Measurements from ENCODE around the gene POLE3. TPM values are rescaled to one million over a fixed set of nuclear protein-coding genes. Genes with fewer than 3 reads are reported as not detected.
A peak's percentile ranks its signal among the peaks of the same experiment; 100 is the strongest.
"Not testable (repeated sequence)": the region's sequence is repeated elsewhere in the genome, so short reads cannot be mapped to it uniquely, and the experiment has no call there.

The POLE3 gene
- total and polyA plus RNA-seq, 3 experiments from 2014 or later = 88.2 to 115 (median 88.5) TPM

GRCh38 chr9:113437716-113438115 is 27.2 kb upstream of the POLE3 start:
- H3K27ac ChIP-seq (ENCODE audit: low read depth, low read length); CTCF ChIA-PET; H3K36me3 Mint-ChIP-seq; H3K9me3 Mint-ChIP-seq; DNase-seq; H3K36me3 ChIP-seq (ENCODE audit: insufficient read depth, low read length); H3K4me1 Mint-ChIP-seq; H3K27me3 ChIP-seq (ENCODE audit: insufficient read depth, low read length, poor library complexity, severe bottlenecking); H3K4me3 Mint-ChIP-seq; H3K9me3 ChIP-seq (ENCODE audit: low read length); H3K4me1 ChIP-seq (ENCODE audit: insufficient read depth, low read length); POLR2A ChIA-PET; H3K4me3 ChIP-seq (ENCODE audit: low read length); H3K27ac Mint-ChIP-seq: not testable (repeated sequence)
- H3K27me3 Mint-ChIP-seq = peaks cover 8 to 10% of the 10 kb centered on the region in 2 donors

GRCh38 chr9:113436728-113437515 is 26.4 kb upstream of the POLE3 start:
- ChIA-PET POLR2A (no interaction called here), CTCF (no interaction called here)
- Histone ChIP-seq H3K4me3 (ENCODE audit: low read length) (no peak overlapping the region), H3K9me3 (ENCODE audit: low read length) (no peaks in the 10 kb centered on the region), H3K4me1 (ENCODE audit: insufficient read depth, low read length) (no peaks in the 10 kb centered on the region), H3K27me3 (ENCODE audit: insufficient read depth, low read length, poor library complexity, severe bottlenecking) (no peaks in the 10 kb centered on the region), H3K36me3 (ENCODE audit: insufficient read depth, low read length) (no peaks in the 10 kb centered on the region), H3K27ac (ENCODE audit: low read depth, low read length) (no peak overlapping the region)
- no peaks in the 10 kb centered on the region for H3K36me3 Mint-ChIP-seq
- no peaks in the 10 kb centered on the region for H3K9me3 Mint-ChIP-seq
- H3K27ac Mint-ChIP-seq = no peak overlapping the region
- no peaks in the 10 kb centered on the region for H3K4me1 Mint-ChIP-seq
- peaks cover 8 to 10% of the 10 kb centered on the region in 2 donors for H3K27me3 Mint-ChIP-seq
- DNase-seq = no peak
- H3K4me3 Mint-ChIP-seq = no peak overlapping the region

GRCh38 chr9:113431191-113431590 is 20.7 kb upstream of the POLE3 start:
- H3K27ac Mint-ChIP-seq = no peak overlapping the region
- no peak overlapping the region for H3K4me3 Mint-ChIP-seq
- POLR2A ChIA-PET = no interaction called here

GRCh38 chr9:113428062-113428615 is 17.7 kb upstream of the POLE3 start:
- H3K27me3 Mint-ChIP-seq = peaks cover 11 to 23% of the 10 kb centered on the region in 2 donors
- no peaks in the 10 kb centered on the region for H3K36me3 Mint-ChIP-seq
- no peaks in the 10 kb centered on the region for H3K36me3 ChIP-seq (ENCODE audit: insufficient read depth, low read length)
- no peaks in the 10 kb centered on the region for H3K4me1 Mint-ChIP-seq
- H3K27ac Mint-ChIP-seq = no peak overlapping the region
- H3K9me3 Mint-ChIP-seq = no peaks in the 10 kb centered on the region
- DNase-seq = no peak
- ChIA-PET CTCF (no interaction called here), POLR2A (no interaction called here)
- H3K4me3 ChIP-seq (ENCODE audit: low read length) = no peak overlapping the region
- H3K9me3 ChIP-seq (ENCODE audit: low read length) = no peaks in the 10 kb centered on the region
- H3K27me3 ChIP-seq (ENCODE audit: insufficient read depth, low read length, poor library complexity, severe bottlenecking) = no peaks in the 10 kb centered on the region
- H3K4me3 Mint-ChIP-seq = no peak overlapping the region
- no peaks in the 10 kb centered on the region for H3K4me1 ChIP-seq (ENCODE audit: insufficient read depth, low read length)
- no peak overlapping the region for H3K27ac ChIP-seq (ENCODE audit: low read depth, low read length)

More at GRCh38 chr9:113431191-113431590, 20.7 kb upstream of the POLE3 start:
- Mint-ChIP-seq H3K9me3 (no peaks in the 10 kb centered on the region), H3K36me3 (no peaks in the 10 kb centered on the region), H3K27me3 (peaks cover 10 to 14% of the 10 kb centered on the region in 2 donors), H3K4me1 (no peaks in the 10 kb centered on the region)
- Histone ChIP-seq H3K27me3 (ENCODE audit: insufficient read depth, low read length, poor library complexity, severe bottlenecking) (no peaks in the 10 kb centered on the region), H3K4me1 (ENCODE audit: insufficient read depth, low read length) (no peaks in the 10 kb centered on the region), H3K27ac (ENCODE audit: low read depth, low read length) (no peak overlapping the region), H3K4me3 (ENCODE audit: low read length) (no peak overlapping the region), H3K36me3 (ENCODE audit: insufficient read depth, low read length) (no peaks in the 10 kb centered on the region), H3K9me3 (ENCODE audit: low read length) (no peaks in the 10 kb centered on the region)
- DNase-seq = no peak
- CTCF ChIA-PET = no interaction called here

GRCh38 chr9:113427629-113428028 is 17.2 kb upstream of the POLE3 start:
- POLR2A ChIA-PET = interaction anchor here (0.6 kb wide), 1 partner anchor 16 kb away, joined by 3 read pairs; no protein-coding TSS in a partner anchor
- H3K27me3 Mint-ChIP-seq = peaks cover 10 to 20% of the 10 kb centered on the region in 2 donors

GRCh38 chr9:113426701-113427100 is 16.2 kb upstream of the POLE3 start:
- H3K36me3 Mint-ChIP-seq = no peaks in the 10 kb centered on the region
- CTCF ChIA-PET = no interaction called here
- no peaks in the 10 kb centered on the region for H3K4me1 Mint-ChIP-seq

More at GRCh38 chr9:113427629-113428028, 17.2 kb upstream of the POLE3 start:
- Mint-ChIP-seq H3K36me3 (no peaks in the 10 kb centered on the region), H3K27ac (no peak overlapping the region), H3K9me3 (no peaks in the 10 kb centered on the region), H3K4me3 (no peak overlapping the region), H3K4me1 (no peaks in the 10 kb centered on the region)
- Histone ChIP-seq H3K27me3 (ENCODE audit: insufficient read depth, low read length, poor library complexity, severe bottlenecking) (no peaks in the 10 kb centered on the region), H3K27ac (ENCODE audit: low read depth, low read length) (no peak overlapping the region), H3K9me3 (ENCODE audit: low read length) (no peaks in the 10 kb centered on the region), H3K4me1 (ENCODE audit: insufficient read depth, low read length) (no peaks in the 10 kb centered on the region), H3K4me3 (ENCODE audit: low read length) (no peak overlapping the region), H3K36me3 (ENCODE audit: insufficient read depth, low read length) (no peaks in the 10 kb centered on the region)
- no peak for DNase-seq
- CTCF ChIA-PET = no interaction called here

GRCh38 chr9:113425072-113425471 is 14.6 kb upstream of the POLE3 start:
- H3K27me3 Mint-ChIP-seq = peaks cover 10 to 20% of the 10 kb centered on the region in 2 donors
- no peak overlapping the region for H3K27ac Mint-ChIP-seq
- Histone ChIP-seq H3K27me3 (ENCODE audit: insufficient read depth, low read length, poor library complexity, severe bottlenecking) (no peaks in the 10 kb centered on the region), H3K4me1 (ENCODE audit: insufficient read depth, low read length) (no peaks in the 10 kb centered on the region), H3K36me3 (ENCODE audit: insufficient read depth, low read length) (no peaks in the 10 kb centered on the region), H3K9me3 (ENCODE audit: low read length) (no peaks in the 10 kb centered on the region), H3K4me3 (ENCODE audit: low read length) (no peak overlapping the region), H3K27ac (ENCODE audit: low read depth, low read length) (no peak overlapping the region)
- ChIA-PET POLR2A (no interaction called here), CTCF (no interaction called here)
- H3K4me1 Mint-ChIP-seq = no peaks in the 10 kb centered on the region
- no peak for DNase-seq
- H3K4me3 Mint-ChIP-seq = no peak overlapping the region
- no peaks in the 10 kb centered on the region for H3K36me3 Mint-ChIP-seq
- H3K9me3 Mint-ChIP-seq = no peaks in the 10 kb centered on the region

More at GRCh38 chr9:113426701-113427100, 16.2 kb upstream of the POLE3 start:
- POLR2A ChIA-PET = no interaction called here
- no peak overlapping the region for H3K4me3 Mint-ChIP-seq
- no peaks in the 10 kb centered on the region for H3K27me3 ChIP-seq (ENCODE audit: insufficient read depth, low read length, poor library complexity, severe bottlenecking)
- H3K27me3 Mint-ChIP-seq = peaks cover 10 to 20% of the 10 kb centered on the region in 2 donors
- H3K4me3 ChIP-seq (ENCODE audit: low read length) = no peak overlapping the region
- H3K9me3 ChIP-seq (ENCODE audit: low read length) = no peaks in the 10 kb centered on the region
- no peaks in the 10 kb centered on the region for H3K4me1 ChIP-seq (ENCODE audit: insufficient read depth, low read length)
- H3K27ac ChIP-seq (ENCODE audit: low read depth, low read length) = no peak overlapping the region
- DNase-seq = no peak
- H3K9me3 Mint-ChIP-seq = no peaks in the 10 kb centered on the region
- no peaks in the 10 kb centered on the region for H3K36me3 ChIP-seq (ENCODE audit: insufficient read depth, low read length)
- H3K27ac Mint-ChIP-seq = peak overlapping the region in 1 of 8 donors; percentile 49

GRCh38 chr9:113421726-113422125 is 11.3 kb upstream of the POLE3 start:
- Mint-ChIP-seq H3K27me3 (peaks cover 10 to 19% of the 10 kb centered on the region in 2 donors), H3K36me3 (no peaks in the 10 kb centered on the region), H3K27ac (no peak overlapping the region), H3K4me3 (no peak overlapping the region), H3K4me1 (no peaks in the 10 kb centered on the region), H3K9me3 (no peaks in the 10 kb centered on the region)
- ChIA-PET CTCF (no interaction called here), POLR2A (no interaction called here)
- H3K4me3 ChIP-seq (ENCODE audit: low read length) = no peak overlapping the region
- no peaks in the 10 kb centered on the region for H3K9me3 ChIP-seq (ENCODE audit: low read length)
- no peaks in the 10 kb centered on the region for H3K36me3 ChIP-seq (ENCODE audit: insufficient read depth, low read length)
- H3K27me3 ChIP-seq (ENCODE audit: insufficient read depth, low read length, poor library complexity, severe bottlenecking) = no peaks in the 10 kb centered on the region
- no peak overlapping the region for H3K27ac ChIP-seq (ENCODE audit: low read depth, low read length)
- no peak for DNase-seq
- H3K4me1 ChIP-seq (ENCODE audit: insufficient read depth, low read length) = no peaks in the 10 kb centered on the region

Measured in CD8-positive, alpha-beta memory T cell (primary cell).